DMS79 (cell line): ENCODE results near the gene CDK19.
A peak's percentile ranks its signal among the peaks of the same experiment; 100 is the strongest.

Experiments used
- DNase-seq: peaks from one replicate; lab custom pipeline; 2025; lab: John Stamatoyannopoulos, UW

CDK19 gene

DNA sequence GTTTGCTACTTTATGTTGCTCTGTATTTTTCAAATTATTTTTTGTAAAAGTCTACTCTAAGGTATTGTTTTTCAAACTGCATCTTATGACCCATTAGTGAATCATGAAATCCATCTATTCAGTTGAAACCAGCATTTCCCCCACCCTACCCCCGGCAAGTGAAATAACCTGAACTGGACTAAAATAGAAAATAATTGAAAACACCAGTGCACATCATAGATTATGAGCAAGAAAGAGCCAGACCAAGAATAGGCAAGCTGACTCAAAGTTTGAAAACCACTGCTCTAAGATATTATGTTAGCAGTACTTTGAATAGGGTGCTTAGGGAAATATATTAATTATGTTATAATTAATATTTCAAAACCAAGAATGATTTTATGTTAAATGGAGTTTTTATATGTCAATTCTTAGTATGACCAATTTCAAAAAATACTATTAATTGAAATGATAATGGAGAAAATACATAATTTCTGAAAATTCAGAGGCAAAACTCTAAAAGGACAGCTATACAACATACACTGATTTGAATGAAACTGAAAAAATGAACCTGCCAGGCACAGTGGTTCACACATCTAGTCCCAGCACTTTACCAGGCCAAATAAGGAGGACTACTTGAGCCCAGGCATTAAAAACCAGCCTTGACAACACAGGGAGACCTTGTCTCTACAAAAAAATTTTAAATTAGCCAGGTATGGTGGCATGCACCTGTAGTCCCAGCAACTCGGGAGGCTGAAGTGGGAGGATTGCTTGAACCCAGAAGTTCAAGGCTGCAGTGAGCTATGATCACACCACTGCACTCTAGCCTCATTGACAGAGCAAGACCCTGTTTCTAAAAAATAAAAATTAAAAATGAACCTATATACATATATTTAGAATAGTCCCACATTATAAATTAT lies 112.0 kb downstream of the CDK19 start:
- no peak for DNase-seq

DNA sequence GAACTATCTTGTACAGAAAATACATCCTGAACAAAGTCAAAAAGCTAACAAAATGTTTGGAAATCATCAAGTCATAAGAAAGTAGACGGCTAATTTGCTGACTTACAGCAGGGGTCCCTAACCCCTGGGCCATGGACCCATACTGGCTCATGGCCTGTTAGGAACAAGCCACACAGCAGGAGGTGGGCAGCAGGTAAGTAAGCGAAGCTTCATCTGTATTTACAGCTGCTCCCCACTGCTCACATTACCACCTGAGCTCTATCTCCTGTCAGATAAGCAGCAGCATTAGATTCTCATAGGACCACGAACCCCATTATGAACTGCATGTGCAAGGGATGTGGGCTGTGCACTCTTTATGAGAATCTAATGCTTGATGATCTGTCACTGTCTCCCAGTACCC lies 115.5 kb downstream of the CDK19 start:
- no peak for DNase-seq

DNA sequence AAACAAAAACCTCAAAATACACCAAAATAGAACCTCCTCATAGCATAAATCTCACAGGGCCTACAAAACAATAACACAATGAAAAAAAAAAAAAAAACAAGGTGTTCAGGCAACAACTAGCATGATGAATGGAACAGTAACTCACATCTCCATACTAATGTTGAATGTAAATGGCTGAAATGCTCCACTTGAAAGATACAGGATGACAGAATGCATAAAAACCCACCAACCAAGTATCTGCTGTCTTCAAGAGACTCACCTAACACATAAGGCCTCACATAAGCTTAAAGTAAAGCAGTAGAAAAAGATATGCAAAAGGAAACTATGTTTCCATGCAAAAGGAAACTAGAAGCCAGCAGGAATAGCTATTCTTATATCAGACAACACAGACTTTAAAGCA lies 121.3 kb downstream of the CDK19 start:
- DNase-seq = no peak

DNA sequence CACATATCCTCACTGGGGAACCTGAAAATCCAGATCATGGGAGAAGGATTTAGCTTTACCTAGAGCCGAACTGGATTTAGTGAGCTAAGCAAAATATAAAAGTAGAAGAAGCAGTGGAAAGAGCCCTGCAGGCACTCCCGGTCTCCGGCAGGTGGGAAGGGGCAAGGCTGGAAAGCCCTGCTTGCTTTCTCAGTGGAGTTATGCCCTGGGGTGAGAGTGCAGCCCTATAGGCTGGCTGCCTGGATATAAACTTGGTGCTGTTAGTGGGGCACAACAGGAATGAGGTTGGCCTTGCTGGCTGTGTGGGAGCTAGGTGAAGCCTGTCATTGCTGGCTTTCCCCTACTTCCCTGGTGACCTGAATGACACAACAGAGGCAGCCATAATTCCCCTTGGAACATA lies 122.0 kb downstream of the CDK19 start:
- no peak for DNase-seq

DNA sequence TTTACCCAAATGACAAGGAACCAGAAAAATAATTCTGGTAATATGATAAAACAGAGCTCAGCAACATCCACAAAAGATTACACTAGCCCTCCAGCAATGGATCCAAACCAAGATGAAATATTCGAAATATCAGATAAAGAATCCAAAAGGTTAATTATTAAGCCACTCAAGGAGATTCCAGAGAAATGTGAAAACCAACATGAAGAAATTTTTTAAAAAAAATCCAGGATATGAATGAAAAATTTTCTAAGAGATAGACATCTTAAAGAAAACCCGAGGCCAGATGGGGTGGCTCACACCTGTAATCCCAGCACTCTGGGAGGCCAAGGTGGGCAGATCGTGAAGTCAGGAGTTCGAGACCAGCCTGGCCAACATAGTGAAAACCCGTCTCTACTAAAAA lies 124.4 kb downstream of the CDK19 start:
- DNase-seq = no peak

DNA sequence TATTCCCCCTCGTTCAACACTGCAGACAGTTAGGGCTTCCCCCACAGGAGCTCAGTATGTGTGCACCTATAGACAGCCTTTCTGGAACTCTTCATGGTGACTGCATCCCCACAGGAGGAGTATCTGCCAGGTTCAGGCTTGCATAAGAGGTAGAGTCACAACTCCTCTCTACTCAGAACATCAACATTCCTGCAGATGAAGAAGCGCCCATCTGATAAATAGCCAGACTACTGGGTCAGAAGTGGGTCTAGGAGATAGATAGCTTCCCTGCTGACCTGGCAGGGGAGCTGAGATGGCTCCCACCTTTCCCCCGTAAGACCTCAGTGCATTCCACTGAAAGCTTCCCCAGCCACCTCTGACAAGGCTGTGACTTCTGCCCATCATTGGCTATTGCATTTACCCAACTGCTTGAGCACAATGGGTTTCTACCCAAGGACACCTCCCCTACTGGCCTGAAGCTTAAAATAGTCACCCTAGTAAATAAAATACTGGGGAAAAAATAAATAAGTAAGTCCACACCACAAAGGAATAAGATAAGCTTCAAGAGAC lies 125.1 kb downstream of the CDK19 start:
- DNase-seq = no peak

DNA sequence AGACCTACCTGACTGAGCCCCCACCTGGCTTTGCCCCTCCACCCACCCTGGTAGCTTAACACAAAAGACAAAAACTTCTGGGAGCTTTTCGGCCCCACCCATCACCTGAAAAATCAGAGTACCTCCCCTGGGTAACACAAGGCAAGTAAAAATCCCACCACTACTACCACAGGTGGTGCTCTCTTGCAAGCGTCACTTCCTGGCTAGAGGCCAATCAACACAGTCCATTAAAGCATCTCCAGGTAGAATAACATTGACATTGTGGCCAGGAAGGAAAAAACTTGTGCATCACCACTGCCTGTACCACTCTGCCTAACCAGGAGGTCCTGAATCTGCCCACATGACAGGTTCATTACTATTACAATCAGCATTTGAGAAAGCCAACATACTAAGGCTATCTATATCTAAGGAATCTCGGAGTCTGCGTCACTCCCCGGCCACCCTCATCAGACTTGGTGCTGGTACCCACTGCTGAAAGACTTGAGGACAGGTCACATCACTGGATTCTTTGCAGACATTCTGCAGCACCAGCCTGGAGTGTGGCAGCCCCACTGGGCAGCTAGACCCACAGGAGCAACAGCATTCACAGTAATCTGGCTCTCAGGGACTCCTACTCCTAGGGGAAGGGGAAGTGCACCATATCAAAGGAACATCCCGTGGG lies 125.9 kb downstream of the CDK19 start:
- DNase-seq = no peak

DNA sequence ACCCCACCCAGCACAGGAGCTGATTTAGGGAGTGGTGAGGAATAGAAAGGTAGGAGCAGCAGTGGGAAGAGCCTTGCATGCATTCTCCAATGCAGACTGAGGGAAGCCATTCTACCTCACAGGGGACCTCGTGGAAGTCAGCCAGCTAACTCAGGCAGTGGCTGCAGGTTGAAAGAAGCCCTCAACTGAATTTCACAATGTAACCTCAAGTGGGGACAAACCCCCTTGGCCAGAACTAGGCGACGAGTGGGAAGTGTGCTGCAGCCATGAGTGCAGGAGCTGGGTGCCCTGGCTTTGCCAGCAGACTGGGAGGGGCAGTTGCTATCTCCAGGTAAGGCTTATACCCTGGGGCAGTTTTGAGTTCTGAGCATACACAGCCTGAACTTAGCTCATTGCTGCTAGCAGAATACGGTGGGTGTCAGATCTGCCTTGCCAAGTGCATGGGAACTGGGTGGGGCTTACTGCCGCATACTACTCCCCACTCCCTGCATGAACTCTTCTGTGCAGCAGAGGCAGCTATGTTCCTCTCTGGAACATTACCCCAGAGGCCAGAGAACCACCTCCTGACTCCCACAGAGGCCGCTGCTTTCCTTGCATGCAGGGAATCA lies 126.5 kb downstream of the CDK19 start:
- DNase-seq = no peak

DNA sequence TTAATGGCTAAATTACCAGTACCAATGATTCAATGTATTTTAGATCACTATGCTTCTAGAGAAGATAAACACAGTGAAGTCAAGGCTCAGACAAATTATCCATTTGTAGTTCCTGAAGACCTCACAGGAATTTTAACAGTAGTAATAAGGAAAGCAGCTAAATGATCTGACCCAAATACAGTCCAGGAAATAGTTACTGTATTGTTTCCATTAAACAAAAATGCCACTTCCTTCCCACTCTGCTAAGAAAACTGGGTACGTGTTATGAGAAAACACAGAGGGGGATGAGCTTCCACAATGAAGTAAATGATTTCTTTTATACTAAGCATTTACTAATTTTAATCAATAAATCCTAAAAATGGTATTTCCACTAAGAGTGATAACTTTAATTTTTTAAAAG lies 127.9 kb downstream of the CDK19 start:
- DNase-seq = no peak

DNA sequence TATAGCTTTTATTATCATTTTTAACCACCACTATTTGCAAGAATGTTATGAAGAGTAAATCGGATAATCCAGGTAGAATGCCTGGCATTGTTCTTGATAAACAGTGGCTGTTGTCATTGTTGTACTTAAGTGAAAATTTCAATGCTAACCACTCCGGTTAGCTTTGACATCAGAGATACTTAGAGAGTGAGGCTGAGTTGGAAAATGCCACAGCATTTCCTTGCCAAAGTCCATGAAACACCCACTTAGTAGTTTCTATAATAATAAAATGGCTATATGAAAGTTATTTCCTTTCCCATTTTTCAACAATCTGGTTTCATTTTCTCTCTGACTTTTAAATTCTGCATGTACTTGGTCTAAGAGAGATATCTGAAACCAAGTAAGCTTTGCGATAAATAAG lies 132.0 kb downstream of the CDK19 start:
- DNase-seq = no peak

DNA sequence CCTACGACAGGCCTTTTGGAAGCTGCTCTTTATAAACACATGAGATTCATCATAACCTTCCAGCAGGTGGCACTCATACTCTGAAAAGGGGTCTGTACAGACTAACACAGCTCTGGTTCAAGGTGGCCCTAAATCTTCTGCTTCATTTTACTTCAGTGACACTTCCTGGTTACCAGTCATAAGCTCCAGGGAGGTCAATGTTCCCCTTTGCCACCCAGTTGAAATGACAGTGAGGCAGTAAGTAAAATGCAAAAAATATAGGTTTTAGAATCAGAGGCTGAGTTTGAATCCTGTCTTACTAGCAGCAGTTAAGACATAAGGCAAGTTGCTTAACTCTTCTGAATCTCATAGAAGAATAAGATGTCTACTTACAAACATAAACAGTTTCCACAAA lies 132.8 kb downstream of the CDK19 start:
- DNase-seq = peak; percentile 34

DNA sequence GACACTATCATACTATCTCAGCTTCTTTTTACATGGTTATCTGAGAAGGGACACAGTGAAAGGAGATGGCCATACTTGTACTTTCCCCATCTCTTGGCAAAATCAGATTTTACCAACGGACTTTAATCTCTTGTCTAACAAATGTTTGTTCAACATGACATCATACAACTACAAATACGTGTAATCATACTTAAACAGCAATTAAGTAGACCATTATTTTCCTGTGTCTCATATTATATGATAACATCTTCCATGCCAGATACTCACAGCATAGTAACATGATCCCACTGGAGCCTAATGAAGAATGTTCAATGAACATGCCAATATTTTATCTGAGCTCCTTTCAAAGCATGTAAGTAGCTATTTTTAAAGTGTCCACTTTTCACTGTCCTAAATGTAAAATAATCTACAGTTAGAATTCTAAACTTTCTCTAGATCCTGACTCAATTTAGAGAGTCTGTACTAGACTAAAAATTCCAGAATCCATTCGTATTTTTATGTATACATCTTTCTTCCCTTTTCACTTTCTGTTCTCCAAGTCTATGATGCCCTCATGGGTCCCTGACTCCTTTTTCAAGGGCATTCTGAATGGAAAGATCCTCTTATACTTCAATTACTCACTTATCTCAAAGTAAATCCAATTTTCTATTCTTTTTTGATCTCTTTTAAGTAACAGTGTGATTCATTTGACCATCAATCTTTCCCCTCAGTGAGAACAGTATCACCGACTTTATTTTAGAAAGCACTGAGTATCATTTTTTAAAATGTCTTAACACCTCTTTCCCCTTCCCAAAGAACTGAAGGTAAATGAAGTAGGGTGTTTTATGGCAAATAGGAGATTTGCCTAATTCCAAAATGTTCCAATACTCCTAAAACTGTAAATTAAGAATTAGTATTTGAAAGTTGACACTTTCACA lies 133.5 kb downstream of the CDK19 start:
- DNase-seq = no peak

DNA sequence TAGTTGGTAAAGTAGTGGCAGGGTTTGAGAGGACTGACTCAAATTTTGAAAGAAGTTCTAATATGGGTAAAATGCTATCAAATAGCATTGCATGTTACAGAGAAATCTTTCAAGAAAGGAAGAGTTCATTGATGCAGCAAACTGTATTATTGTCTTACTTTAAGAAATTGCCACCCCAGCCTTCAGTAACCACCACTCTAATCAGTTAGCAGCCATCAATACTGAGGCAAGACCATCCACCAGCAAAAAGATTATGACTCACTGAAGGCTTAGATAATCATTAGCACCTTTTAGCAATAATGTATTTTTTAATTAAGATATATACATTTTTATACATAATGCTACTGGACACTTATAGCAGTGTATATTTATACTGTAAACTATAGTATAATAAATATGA lies 138.9 kb downstream of the CDK19 start:
- DNase-seq = no peak

DNA sequence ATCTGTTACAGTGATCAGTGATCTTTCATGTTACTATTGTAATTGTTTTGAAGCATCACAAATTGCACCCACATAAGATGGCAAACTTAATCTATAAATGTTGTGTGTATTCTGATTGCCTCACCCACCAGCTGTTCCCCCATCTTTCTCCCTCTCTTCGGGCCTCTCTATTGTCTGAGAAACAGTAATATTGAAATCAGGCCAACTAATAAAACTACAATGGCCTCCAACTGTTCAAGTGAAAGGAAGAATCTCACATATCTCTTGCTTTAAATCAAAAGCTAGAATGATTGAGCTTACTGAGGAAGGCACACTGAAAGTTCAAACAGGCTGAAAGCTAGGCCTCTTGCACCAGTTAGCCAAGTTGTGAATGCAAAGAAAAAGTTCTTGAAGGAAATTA lies 141.2 kb downstream of the CDK19 start:
- no peak for DNase-seq

DNA sequence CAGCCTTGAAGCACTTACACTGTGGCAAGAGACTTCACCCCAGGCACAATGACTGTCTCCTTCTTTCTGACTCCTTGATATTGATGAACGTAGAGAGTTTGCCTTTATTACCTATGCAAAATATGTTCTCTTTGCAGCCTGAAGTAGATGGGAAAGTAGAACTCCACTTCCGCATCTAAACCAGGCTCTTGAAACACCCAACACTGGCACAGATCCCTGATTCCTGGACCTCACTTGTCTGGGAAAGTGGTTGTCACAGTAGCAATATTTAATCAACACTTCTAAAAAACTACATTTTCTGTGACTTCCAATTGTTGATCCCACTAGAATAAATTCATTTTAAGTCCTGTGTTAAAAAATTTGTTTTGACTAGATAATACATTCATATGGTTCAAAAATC lies 143.1 kb downstream of the CDK19 start:
- no peak for DNase-seq

DNA sequence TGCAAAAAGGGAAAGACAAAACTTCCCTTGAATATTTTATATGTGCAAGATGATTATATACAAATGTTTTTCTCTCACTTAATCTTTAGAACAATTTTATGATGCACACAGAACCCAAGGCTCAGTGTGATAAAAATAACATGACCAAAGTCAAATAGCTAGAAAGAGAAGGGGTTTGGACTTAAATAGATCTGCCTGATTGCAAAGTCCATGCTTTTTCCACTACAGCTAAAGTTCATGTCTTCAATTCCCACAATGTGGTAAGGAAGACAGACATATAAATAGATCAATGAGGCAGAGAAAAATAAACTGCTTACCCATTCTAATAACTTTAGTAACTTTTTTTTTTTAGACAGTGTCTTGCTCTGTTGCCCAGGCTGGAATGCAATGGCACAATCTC lies 143.8 kb downstream of the CDK19 start:
- no peak for DNase-seq

DNA sequence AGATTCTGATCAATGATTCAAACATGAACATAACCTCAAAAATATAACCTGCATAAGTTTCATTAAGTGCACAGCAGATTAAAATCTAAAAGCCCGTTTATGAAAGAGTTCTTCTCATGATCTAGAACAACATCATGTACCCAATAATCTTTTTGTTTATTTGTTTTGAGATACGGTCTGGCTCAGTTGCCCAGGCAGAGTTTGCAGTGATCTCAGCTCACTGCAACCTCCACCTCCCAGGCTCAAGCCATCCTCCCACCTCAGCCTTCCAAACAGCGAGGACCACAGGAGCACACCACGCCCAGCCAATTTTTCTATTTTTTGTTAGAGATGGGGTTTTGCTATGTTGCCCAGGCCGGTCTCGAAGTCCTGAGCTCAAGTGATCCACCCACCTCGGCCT lies 149.7 kb downstream of the CDK19 start:
- no peak for DNase-seq

DNA sequence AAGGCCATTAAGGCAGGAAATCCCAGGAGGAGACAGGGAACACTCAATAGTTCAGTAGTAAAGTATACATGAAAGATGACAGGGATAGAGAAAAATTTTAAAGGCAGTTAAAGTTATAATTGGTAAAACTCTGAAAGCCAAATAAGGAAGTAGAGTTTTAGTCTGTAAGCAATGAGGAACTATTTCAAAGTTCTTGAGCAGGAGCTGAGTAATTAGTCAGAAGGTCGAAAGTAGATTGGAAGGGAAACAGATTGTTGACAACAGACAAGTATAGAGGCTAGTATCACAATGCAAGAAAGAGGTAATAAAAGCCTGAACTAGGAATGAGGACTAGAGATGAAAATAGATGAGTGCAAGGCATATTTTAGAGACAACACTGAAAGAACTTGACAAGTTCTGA lies 150.3 kb downstream of the CDK19 start:
- DNase-seq = no peak

DNA sequence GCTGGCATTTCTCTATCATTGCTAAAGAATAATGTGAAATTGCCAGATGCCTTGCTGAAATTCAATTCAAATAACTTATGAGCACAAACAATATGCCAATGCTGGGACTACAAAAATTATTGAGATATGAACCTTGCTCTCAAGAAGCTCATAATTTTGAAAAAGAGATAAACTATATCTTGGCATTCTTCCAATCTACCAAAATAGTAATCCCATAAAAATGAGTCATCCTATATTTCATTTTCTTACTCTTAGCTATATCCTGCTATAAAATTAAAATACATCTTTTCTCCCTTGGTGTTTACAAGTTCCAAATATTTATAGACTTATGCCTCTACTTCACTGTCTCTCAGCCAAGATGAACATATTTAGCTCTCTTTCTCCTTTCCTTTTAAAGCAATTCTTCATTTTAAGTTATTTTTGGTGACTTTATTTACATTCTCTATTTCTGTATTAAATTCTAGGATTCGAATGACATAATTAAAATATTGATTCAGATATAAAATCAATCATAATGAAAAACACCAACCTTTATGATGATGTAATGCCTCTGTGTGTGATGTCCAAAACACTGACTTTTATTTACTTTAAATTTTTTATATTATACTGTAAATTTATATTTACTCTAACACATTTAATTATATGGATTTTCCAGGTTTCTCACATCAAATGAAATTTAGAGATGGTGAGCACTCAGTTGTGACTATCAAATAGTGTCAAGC lies 152.6 kb downstream of the CDK19 start:
- DNase-seq = no peak

DNA sequence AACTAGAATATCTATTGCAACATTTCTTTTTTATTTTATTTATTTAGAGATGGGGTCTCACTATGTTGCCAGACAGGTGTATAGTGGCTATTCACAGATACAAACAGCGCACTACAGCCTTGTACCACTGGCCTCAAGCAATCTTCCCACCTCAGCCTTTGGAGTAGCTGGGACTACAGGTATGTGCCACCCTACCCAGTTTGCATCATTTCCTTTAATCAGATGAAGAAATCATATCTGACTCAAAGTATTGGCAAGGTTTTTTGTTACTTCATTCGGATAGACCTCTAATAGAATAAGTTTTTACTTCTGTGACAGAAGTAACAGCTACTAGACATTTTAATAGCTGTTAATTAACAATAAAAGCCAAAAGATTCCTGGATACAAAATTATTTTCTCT lies 153.9 kb downstream of the CDK19 start:
- DNase-seq = no peak

DNA sequence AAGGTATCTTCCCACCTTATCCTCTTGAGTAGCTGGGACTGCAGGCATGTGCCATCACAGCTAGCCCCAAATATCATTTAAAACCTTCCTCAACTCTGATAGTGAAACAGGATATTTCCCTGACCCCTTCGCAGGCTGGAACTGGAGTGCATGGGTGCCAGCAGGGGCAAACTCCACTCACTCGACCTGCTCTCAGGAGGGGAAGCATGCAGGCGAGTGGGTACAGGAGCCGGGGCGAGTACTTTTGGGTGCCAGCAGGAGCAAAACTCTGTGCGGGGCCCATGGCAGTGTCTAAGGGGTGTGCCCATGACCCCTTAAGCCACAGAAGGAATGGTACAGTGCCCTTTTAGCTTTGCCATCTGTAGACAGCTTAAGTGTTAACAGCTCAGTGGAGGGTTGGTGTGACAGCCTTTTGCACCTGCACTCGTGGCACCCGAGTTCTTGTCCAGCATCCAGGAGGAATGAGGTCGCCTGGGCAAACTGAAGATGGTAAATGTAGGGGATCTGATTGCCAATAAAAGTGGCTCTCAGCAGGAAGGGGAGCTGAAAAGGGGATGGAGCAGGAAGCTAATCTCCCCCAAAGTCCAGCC lies 155.1 kb downstream of the CDK19 start:
- DNase-seq = no peak
